ENCODE data around the gene NUP85.
"Not testable (repeated sequence)": the region's sequence is repeated elsewhere in the genome, so short reads cannot be mapped to it uniquely, and the experiment has no call there.

The NUP85 gene

GRCh38 chr17:75194879-75195278 lies 10.6 kb upstream of the NUP85 start (continued):
- TF ChIP-seq PATZ1 (CRISPR knock-in tag; IDR thresholded peaks at IDR 0.05; ENCODE audit: borderline replicate concordance) (no peak), ZC3H10 (CRISPR knock-in tag; IDR thresholded peaks at IDR 0.05) (no peak), GLIS3 (CRISPR knock-in tag; IDR thresholded peaks at IDR 0.05) (no peak)

DNA sequence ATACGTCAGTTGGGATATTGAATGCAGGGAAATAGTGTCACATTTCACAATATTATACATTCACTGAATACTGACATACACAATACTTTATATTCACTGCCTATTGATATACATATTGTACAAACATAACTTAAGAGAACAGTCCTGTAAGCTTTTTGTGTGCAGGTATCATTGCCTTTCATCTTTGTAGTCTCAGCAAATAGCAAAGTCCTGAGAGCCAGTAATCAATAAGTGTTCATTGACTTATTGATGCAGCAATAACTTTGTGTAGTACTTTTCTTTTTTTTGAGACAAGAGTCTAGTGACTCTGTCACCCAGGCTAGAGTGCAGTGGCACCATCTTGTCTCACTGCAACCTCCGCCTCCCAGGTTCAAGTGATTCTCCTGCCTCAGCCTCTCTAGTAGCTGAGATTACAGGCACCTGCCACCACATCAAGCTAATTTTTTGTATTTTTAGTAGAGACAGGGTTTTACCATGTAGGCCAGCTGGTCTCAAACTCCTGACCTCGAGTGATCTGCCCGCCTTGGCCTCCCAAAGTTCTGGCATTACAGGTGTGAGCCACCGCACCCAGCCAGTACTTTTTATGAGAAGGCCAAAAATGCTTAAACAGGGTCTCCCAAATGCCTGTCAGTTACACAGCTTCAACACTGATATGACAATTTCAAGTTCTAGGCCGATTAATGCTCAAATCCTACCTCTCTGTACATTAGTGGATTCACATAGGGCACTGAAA lies 5.4 kb upstream of the NUP85 start:
- TF ChIP-seq BACH2 (CRISPR knock-in tag; IDR thresholded peaks at IDR 0.05; ENCODE audit: borderline replicate concordance): no peak
- ATAC-seq: no peak

GRCh38 chr17:75205793-75206163 lies 299 bp downstream of the NUP85 start:
- ATAC-seq: peak; percentile 9
- TF ChIP-seq OSR1 (CRISPR knock-in tag; IDR thresholded peaks at IDR 0.05) (no peak), GLIS3 (CRISPR knock-in tag; IDR thresholded peaks at IDR 0.05) (no peak), ZFP3 (CRISPR knock-in tag; IDR thresholded peaks at IDR 0.05) (no peak), ISL1 (CRISPR knock-in tag; IDR thresholded peaks at IDR 0.05) (no peak), TCF4 (CRISPR knock-in tag; IDR thresholded peaks at IDR 0.05; ENCODE audit: borderline replicate concordance) (no peak), SNAI2 (CRISPR knock-in tag; IDR thresholded peaks at IDR 0.05) (no peak), ZNF70 (CRISPR knock-in tag; IDR thresholded peaks at IDR 0.05) (no peak), PPARA (CRISPR knock-in tag; IDR thresholded peaks at IDR 0.05; ENCODE audit: borderline replicate concordance) (no peak), RARB (CRISPR knock-in tag; IDR thresholded peaks at IDR 0.05) (no peak), ZNF565 (CRISPR knock-in tag; conservative IDR thresholded peaks at IDR 0.05; ENCODE audit: low read depth) (no peak), CSDC2 (CRISPR knock-in tag; IDR thresholded peaks at IDR 0.05) (no peak), PATZ1 (CRISPR knock-in tag; IDR thresholded peaks at IDR 0.05; ENCODE audit: borderline replicate concordance) (no peak), BACH2 (CRISPR knock-in tag; IDR thresholded peaks at IDR 0.05; ENCODE audit: borderline replicate concordance) (no peak), CREB5 (CRISPR knock-in tag; IDR thresholded peaks at IDR 0.05; ENCODE audit: low read depth) (no peak)
- TF ChIP-seq, protein P1, sequence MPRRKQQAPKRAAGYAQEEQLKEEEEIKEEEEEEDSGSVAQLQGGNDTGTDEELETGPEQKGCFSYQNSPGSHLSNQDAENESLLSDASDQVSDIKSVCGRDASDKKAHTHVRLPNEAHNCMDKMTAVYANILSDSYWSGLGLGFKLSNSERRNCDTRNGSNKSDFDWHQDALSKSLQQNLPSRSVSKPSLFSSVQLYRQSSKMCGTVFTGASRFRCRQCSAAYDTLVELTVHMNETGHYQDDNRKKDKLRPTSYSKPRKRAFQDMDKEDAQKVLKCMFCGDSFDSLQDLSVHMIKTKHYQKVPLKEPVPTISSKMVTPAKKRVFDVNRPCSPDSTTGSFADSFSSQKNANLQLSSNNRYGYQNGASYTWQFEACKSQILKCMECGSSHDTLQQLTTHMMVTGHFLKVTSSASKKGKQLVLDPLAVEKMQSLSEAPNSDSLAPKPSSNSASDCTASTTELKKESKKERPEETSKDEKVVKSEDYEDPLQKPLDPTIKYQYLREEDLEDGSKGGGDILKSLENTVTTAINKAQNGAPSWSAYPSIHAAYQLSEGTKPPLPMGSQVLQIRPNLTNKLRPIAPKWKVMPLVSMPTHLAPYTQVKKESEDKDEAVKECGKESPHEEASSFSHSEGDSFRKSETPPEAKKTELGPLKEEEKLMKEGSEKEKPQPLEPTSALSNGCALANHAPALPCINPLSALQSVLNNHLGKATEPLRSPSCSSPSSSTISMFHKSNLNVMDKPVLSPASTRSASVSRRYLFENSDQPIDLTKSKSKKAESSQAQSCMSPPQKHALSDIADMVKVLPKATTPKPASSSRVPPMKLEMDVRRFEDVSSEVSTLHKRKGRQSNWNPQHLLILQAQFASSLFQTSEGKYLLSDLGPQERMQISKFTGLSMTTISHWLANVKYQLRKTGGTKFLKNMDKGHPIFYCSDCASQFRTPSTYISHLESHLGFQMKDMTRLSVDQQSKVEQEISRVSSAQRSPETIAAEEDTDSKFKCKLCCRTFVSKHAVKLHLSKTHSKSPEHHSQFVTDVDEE (CRISPR knock-in tag; IDR thresholded peaks at IDR 0.05): no peak

GRCh38 chr17:75207050-75207407 lies 1.6 kb downstream of the NUP85 start:
- ATAC-seq: not testable (repeated sequence)

GRCh38 chr17:75207760-75208159 lies 2.3 kb downstream of the NUP85 start:
- no peak for ATAC-seq
- TF ChIP-seq ZFP30 (CRISPR knock-in tag; IDR thresholded peaks at IDR 0.05) (no peak), TCF4 (CRISPR knock-in tag; IDR thresholded peaks at IDR 0.05; ENCODE audit: borderline replicate concordance) (no peak), TOX (CRISPR knock-in tag; IDR thresholded peaks at IDR 0.05; ENCODE audit: borderline replicate concordance) (no peak), PPARA (CRISPR knock-in tag; IDR thresholded peaks at IDR 0.05; ENCODE audit: borderline replicate concordance) (no peak), ZFP3 (CRISPR knock-in tag; IDR thresholded peaks at IDR 0.05) (no peak), ZNF8 (CRISPR knock-in tag; IDR thresholded peaks at IDR 0.05) (no peak), ZNF70 (CRISPR knock-in tag; IDR thresholded peaks at IDR 0.05) (no peak), ESRRG (CRISPR knock-in tag; IDR thresholded peaks at IDR 0.05) (no peak), SNAI2 (CRISPR knock-in tag; IDR thresholded peaks at IDR 0.05) (no peak)
- TF ChIP-seq, protein P1 (CRISPR knock-in tag; IDR thresholded peaks at IDR 0.05): no peak
- TF ChIP-seq, protein P2, sequence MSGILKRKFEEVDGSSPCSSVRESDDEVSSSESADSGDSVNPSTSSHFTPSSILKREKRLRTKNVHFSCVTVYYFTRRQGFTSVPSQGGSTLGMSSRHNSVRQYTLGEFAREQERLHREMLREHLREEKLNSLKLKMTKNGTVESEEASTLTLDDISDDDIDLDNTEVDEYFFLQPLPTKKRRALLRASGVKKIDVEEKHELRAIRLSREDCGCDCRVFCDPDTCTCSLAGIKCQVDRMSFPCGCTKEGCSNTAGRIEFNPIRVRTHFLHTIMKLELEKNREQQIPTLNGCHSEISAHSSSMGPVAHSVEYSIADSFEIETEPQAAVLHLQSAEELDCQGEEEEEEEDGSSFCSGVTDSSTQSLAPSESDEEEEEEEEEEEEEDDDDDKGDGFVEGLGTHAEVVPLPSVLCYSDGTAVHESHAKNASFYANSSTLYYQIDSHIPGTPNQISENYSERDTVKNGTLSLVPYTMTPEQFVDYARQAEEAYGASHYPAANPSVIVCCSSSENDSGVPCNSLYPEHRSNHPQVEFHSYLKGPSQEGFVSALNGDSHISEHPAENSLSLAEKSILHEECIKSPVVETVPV (CRISPR knock-in tag; IDR thresholded peaks at IDR 0.05): no peak
